Ecto neural progenitor cell (in vitro differentiated cells): ENCODE results near the gene SRP14.

Experiments used
- DNase-seq: peaks from one replicate; pipeline ENCODE4 v3.0.0-alpha.2; 2018; ENCODE audit warnings: low spot score

The SRP14 gene

GRCh38 chr15:40067921-40068624 lies 29.1 kb upstream of the SRP14 start:
- no peak for DNase-seq

- DNase-seq, result no peak
Measured at GRCh38 chr15:40066589-40066988, 27.6 kb upstream of the SRP14 start.

GRCh38 chr15:40065166-40065565 lies 26.2 kb upstream of the SRP14 start:
- no peak for DNase-seq

GRCh38 chr15:40064231-40064894 lies 25.4 kb upstream of the SRP14 start:
- DNase-seq, result no peak

GRCh38 chr15:40063563-40064011 lies 24.6 kb upstream of the SRP14 start:
- no peak for DNase-seq

GRCh38 chr15:40062816-40063562 lies 24.0 kb upstream of the SRP14 start:
- no peak for DNase-seq

GRCh38 chr15:40061212-40061901 lies 22.4 kb upstream of the SRP14 start:
- no peak for DNase-seq

GRCh38 chr15:40060236-40060961 lies 21.4 kb upstream of the SRP14 start:
- no peak for DNase-seq

GRCh38 chr15:40059821-40060220 lies 20.8 kb upstream of the SRP14 start:
- no peak for DNase-seq

GRCh38 chr15:40058476-40059140 lies 19.6 kb upstream of the SRP14 start:
- no peak for DNase-seq

GRCh38 chr15:40055576-40056293 lies 16.8 kb upstream of the SRP14 start:
- DNase-seq, result no peak

GRCh38 chr15:40054855-40055575 lies 16.0 kb upstream of the SRP14 start:
- peak; percentile 76 for DNase-seq

GRCh38 chr15:40054605-40054854 lies 15.5 kb upstream of the SRP14 start:
- no peak for DNase-seq

- DNase-seq, result peak; percentile 46
Measured at GRCh38 chr15:40053831-40054604, 15.0 kb upstream of the SRP14 start.

GRCh38 chr15:40053079-40053830 lies 14.3 kb upstream of the SRP14 start:
- DNase-seq, result peak; percentile 36

- DNase-seq, result no peak
Measured at GRCh38 chr15:40052604-40053003, 13.6 kb upstream of the SRP14 start.

- no peak for DNase-seq
Measured at GRCh38 chr15:40051616-40052415, 12.8 kb upstream of the SRP14 start.
